ENCODE measurements around the gene SLC25A28. TPM values are rescaled to one million over a fixed set of nuclear protein-coding genes. Genes with fewer than 3 reads are reported as not detected.
A peak's percentile ranks its signal among the peaks of the same experiment; 100 is the strongest.

Gene SLC25A28, protein sequence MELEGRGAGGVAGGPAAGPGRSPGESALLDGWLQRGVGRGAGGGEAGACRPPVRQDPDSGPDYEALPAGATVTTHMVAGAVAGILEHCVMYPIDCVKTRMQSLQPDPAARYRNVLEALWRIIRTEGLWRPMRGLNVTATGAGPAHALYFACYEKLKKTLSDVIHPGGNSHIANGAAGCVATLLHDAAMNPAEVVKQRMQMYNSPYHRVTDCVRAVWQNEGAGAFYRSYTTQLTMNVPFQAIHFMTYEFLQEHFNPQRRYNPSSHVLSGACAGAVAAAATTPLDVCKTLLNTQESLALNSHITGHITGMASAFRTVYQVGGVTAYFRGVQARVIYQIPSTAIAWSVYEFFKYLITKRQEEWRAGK
- polyA plus RNA-seq (2013, experiment 1 of 2), result 23.8 TPM
- polyA plus RNA-seq (2013, experiment 2 of 2), result 24.1 TPM

GRCh38 chr10:99619851-99620710 is at the start of gene SLC25A28:
TSS of gene SLC25A28 (minus strand) at chr10:99620439. CDS start at chr10:99620335, 104 bp downstream.
- H3K4me2 ChIP-seq (ENCODE audit: insufficient read depth, low read length, poor library complexity, severe bottlenecking), result peak within 1 kb of the TSS; percentile 91
- peak within 1 kb of the TSS; percentile 77 for H3K14ac ChIP-seq (ENCODE audit: low read length)
- H3K23ac ChIP-seq (ENCODE audit: low read depth, low read length, poor library complexity), result peak within 1 kb of the TSS; percentile 96
- H4K91ac ChIP-seq (ENCODE audit: low read depth, low read length, poor library complexity), result no peak within 1 kb of the TSS
- no peak within 1 kb of the TSS for H4K8ac ChIP-seq (ENCODE audit: low read depth, low read length)
- peak within 1 kb of the TSS; percentile 25 for H3K4ac ChIP-seq (ENCODE audit: low read length)
- peaks cover 5 to 13% of the 10 kb centered on the region in 2 donors for H3K4me1 ChIP-seq (ENCODE audit: control insufficient read depth in 2 of 2, insufficient read depth in 1 of 2, low read depth in 1 of 2, low read length in 2 of 2)
- peak within 1 kb of the TSS; percentile 95 for H3K18ac ChIP-seq (ENCODE audit: low read length)
- no peak within 1 kb of the TSS for H2BK120ac ChIP-seq (ENCODE audit: low read depth, low read length)
- H3K36me3 ChIP-seq (replicated peaks in 1 of 2; ENCODE audit: control insufficient read depth in 2 of 2, insufficient read depth in 2 of 2, low read length in 2 of 2), result peaks cover 0 to 7% of the 10 kb centered on the region in 2 donors
- peak within 1 kb of the TSS; percentile 96 for H3K9ac ChIP-seq (ENCODE audit: low read depth, low read length, poor library complexity)
- DNase-seq (ENCODE audit: low spot score), result peak; percentile 17
- H3K4me3 ChIP-seq (ENCODE audit: low read length in 2 of 2), result peak within 1 kb of the TSS; percentile 76 to 93
- peak within 1 kb of the TSS; percentile 22 for H2AK5ac ChIP-seq (ENCODE audit: low read depth, low read length)
- H2BK15ac ChIP-seq (ENCODE audit: low read length), result peak within 1 kb of the TSS; percentile 39
- H3K27ac ChIP-seq (replicated peaks; ENCODE audit: low read length), result peak within 1 kb of the TSS; percentile 92
- H3K79me1 ChIP-seq (ENCODE audit: low read depth, low read length), result no peaks in the 10 kb centered on the region
- WGBS, 2 donors (ENCODE audit: extremely low coverage in 2 of 2, insufficient read length in 2 of 2, insufficient replicate concordance in 1 of 2), result no CpG with 5 or more reads among the region's 75 CpGs
- no peaks in the 10 kb centered on the region for H3K9me3 ChIP-seq (replicated peaks in 1 of 2; ENCODE audit: control insufficient read depth in 2 of 2, insufficient read depth in 1 of 2, low read depth in 1 of 2, low read length in 2 of 2)
- H2AFZ ChIP-seq (ENCODE audit: low read length), result peak within 1 kb of the TSS; percentile 94
- no peak within 1 kb of the TSS for H2BK12ac ChIP-seq (ENCODE audit: low read length)
- H2BK5ac ChIP-seq (ENCODE audit: low read length), result peak within 1 kb of the TSS; percentile 95
- H3K27me3 ChIP-seq (ENCODE audit: control insufficient read depth in 3 of 3, insufficient read depth in 3 of 3, low read depth in 1 of 3, low read length in 3 of 3), result no peaks in the 10 kb centered on the region

DNA sequence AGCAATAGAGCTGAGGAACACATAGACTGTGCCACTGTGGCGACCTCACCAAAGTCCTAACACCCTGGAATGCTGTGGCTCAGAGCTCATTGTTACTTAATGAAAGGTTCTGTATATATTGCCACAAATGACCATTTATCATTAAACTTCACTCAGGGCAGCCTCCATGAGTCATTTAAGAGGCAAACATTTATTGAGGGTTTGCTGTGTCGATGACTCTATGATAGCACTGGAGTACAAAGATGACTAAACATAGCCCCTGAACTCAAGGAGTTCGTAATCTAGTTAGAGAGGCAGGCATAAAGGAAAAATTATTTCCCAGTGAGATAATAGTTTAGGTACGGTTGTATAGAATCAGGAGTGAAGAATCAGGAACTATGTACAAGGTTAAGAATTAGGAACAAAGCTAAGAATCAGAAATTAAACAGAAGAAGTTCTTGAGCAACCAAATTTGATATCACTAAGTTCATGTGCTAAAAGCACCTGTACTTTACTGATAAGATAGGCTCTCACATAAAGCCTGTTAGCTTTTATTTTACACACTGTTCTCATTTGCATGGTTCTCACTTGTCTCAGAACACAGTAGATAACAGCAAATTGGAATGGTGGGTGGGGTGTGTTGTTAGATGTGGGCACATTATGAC is 47.0 kb upstream of the SLC25A28 start:
- no CpG with 5 or more reads among the region's 4 CpGs for whole genome bisulfite sequencing, 2 donors (ENCODE audit: extremely low coverage in 2 of 2, insufficient read length in 2 of 2, insufficient replicate concordance in 1 of 2)
- no peak overlapping the region for H3K4ac ChIP-seq (ENCODE audit: low read length)
- H3K9ac ChIP-seq (ENCODE audit: low read depth, low read length, poor library complexity), result no peak overlapping the region
- no peak overlapping the region for H3K23ac ChIP-seq (ENCODE audit: low read depth, low read length, poor library complexity)
- no peaks in the 10 kb centered on the region for H3K4me1 ChIP-seq (ENCODE audit: control insufficient read depth in 2 of 2, insufficient read depth in 1 of 2, low read depth in 1 of 2, low read length in 2 of 2)
- H3K79me1 ChIP-seq (ENCODE audit: low read depth, low read length), result no peaks in the 10 kb centered on the region
- no peak overlapping the region for H2BK12ac ChIP-seq (ENCODE audit: low read length)
- no peak overlapping the region for H4K91ac ChIP-seq (ENCODE audit: low read depth, low read length, poor library complexity)
- no peak overlapping the region for H3K4me3 ChIP-seq (ENCODE audit: low read length in 2 of 2)
- DNase-seq (ENCODE audit: low spot score), result no peak
- no peak overlapping the region for H4K8ac ChIP-seq (ENCODE audit: low read depth, low read length)
- H2AFZ ChIP-seq (ENCODE audit: low read length), result no peak overlapping the region
- H3K27ac ChIP-seq (replicated peaks; ENCODE audit: low read length), result no peak overlapping the region
- H2BK15ac ChIP-seq (ENCODE audit: low read length), result no peak overlapping the region
- no peak overlapping the region for H2BK120ac ChIP-seq (ENCODE audit: low read depth, low read length)
- no peak overlapping the region for H2AK5ac ChIP-seq (ENCODE audit: low read depth, low read length)
- no peak overlapping the region for H3K18ac ChIP-seq (ENCODE audit: low read length)
- peaks cover 4 to 39% of the 10 kb centered on the region in 2 donors for H3K36me3 ChIP-seq (replicated peaks in 1 of 2; ENCODE audit: control insufficient read depth in 2 of 2, insufficient read depth in 2 of 2, low read length in 2 of 2)
- no peak overlapping the region for H2BK5ac ChIP-seq (ENCODE audit: low read length)
- no peak overlapping the region for H3K4me2 ChIP-seq (ENCODE audit: insufficient read depth, low read length, poor library complexity, severe bottlenecking)
- no peaks in the 10 kb centered on the region for H3K27me3 ChIP-seq (ENCODE audit: control insufficient read depth in 3 of 3, insufficient read depth in 3 of 3, low read depth in 1 of 3, low read length in 3 of 3)
- no peak overlapping the region for H3K14ac ChIP-seq (ENCODE audit: low read length)
- H3K9me3 ChIP-seq (replicated peaks in 1 of 2; ENCODE audit: control insufficient read depth in 2 of 2, insufficient read depth in 1 of 2, low read depth in 1 of 2, low read length in 2 of 2), result no peaks in the 10 kb centered on the region

GRCh38 chr10:99665304-99665703 is 45.1 kb upstream of the SLC25A28 start:
- Histone ChIP-seq H3K4me1 (ENCODE audit: control insufficient read depth in 2 of 2, insufficient read depth in 1 of 2, low read depth in 1 of 2, low read length in 2 of 2) (no peaks in the 10 kb centered on the region), H2BK120ac (ENCODE audit: low read depth, low read length) (no peak overlapping the region), H3K18ac (ENCODE audit: low read length) (no peak overlapping the region), H3K36me3 (replicated peaks in 1 of 2; ENCODE audit: control insufficient read depth in 2 of 2, insufficient read depth in 2 of 2, low read length in 2 of 2) (peaks cover 7 to 45% of the 10 kb centered on the region in 2 donors), H3K4me3 (ENCODE audit: low read length in 2 of 2) (no peak overlapping the region), H3K79me1 (ENCODE audit: low read depth, low read length) (no peaks in the 10 kb centered on the region), H3K14ac (ENCODE audit: low read length) (no peak overlapping the region), H3K23ac (ENCODE audit: low read depth, low read length, poor library complexity) (no peak overlapping the region), H2AK5ac (ENCODE audit: low read depth, low read length) (no peak overlapping the region), H2BK12ac (ENCODE audit: low read length) (no peak overlapping the region), H2AFZ (ENCODE audit: low read length) (no peak overlapping the region), H2BK15ac (ENCODE audit: low read length) (no peak overlapping the region), H3K9me3 (replicated peaks in 1 of 2; ENCODE audit: control insufficient read depth in 2 of 2, insufficient read depth in 1 of 2, low read depth in 1 of 2, low read length in 2 of 2) (no peaks in the 10 kb centered on the region), H2BK5ac (ENCODE audit: low read length) (no peak overlapping the region), H3K9ac (ENCODE audit: low read depth, low read length, poor library complexity) (no peak overlapping the region), H3K27ac (replicated peaks; ENCODE audit: low read length) (no peak overlapping the region), H3K4me2 (ENCODE audit: insufficient read depth, low read length, poor library complexity, severe bottlenecking) (no peak overlapping the region), H4K91ac (ENCODE audit: low read depth, low read length, poor library complexity) (no peak overlapping the region), H3K4ac (ENCODE audit: low read length) (no peak overlapping the region), H3K27me3 (ENCODE audit: control insufficient read depth in 3 of 3, insufficient read depth in 3 of 3, low read depth in 1 of 3, low read length in 3 of 3) (no peaks in the 10 kb centered on the region), H4K8ac (ENCODE audit: low read depth, low read length) (no peak overlapping the region)
- DNase-seq (ENCODE audit: low spot score), result no peak
- WGBS, 2 donors (ENCODE audit: extremely low coverage in 2 of 2, insufficient read length in 2 of 2, insufficient replicate concordance in 1 of 2), result no CpG with 5 or more reads among the region's 2 CpGs

Measured in neuronal stem cell (in vitro differentiated cells).